ENCODE results near the gene WDR31. TPM values are rescaled to one million over a fixed set of nuclear protein-coding genes. Genes with fewer than 3 reads are reported as not detected.
A peak's percentile ranks its signal among the peaks of the same experiment; 100 is the strongest.

The WDR31 gene
- total and polyA plus RNA-seq, 2 of the 4 experiments (the other 2 are of a cell fraction), result 0.29 to 0.36 TPM

GRCh38 chr9:113376634-113377567 lies 36.8 kb upstream of the WDR31 start, which contains the start of gene HDHD3:
TSS of gene HDHD3 (minus strand) at chr9:113376986. CDS start at chr9:113374354, 2,632 bp downstream.
- 0 out of 2 replicates have a peak within 1 kb of the TSS, but pooled peaks have one; percentile 52 for H3K14ac ChIP-seq (replicated peaks; ENCODE audit: low read depth, low read length)
- 0% methylated on average over 8 of the region's 74 CpGs; no CpG with 5 or more reads in 1 of the 2 experiments for WGBS, 2 experiments (ENCODE audit: extremely low coverage in 2 of 2, insufficient read length in 1 of 2)
- dilution Hi-C loops (cut with HindIII; ENCODE audit: low sequenced_read_pairs, unreplicated experiment) (no loop called here), in situ Hi-C loops (cut with MboI; ENCODE audit: low sequenced_read_pairs) (no loop called here), intact Hi-C loops (cut with micrococcal nuclease) (no loop called here)
- no peak within 1 kb of the TSS for H2BK5ac ChIP-seq (ENCODE audit: low read depth, low read length, poor library complexity, severe bottlenecking)
- ATAC-seq (ENCODE audit: low read depth) (peak; percentile 99), DNase-seq (peak; percentile 58)
- peak within 1 kb of the TSS; percentile 75 for H3K4me3 ChIP-seq (ENCODE audit: insufficient read depth, low read depth, low read length)
- no peak within 1 kb of the TSS; the same call in 1 of the 2 replicates for H3K56ac ChIP-seq (ENCODE audit: extremely low read depth, insufficient read depth, low read length)
- H4K8ac ChIP-seq (ENCODE audit: low read depth in 2 of 2, low read length in 2 of 2), result peak within 1 kb of the TSS; percentile 73 to 83; a peak in 3 of 4 replicates
- H3K27ac ChIP-seq (ENCODE audit: insufficient read depth, low read length), result no peak within 1 kb of the TSS; the same call in 1 of the 2 replicates
- no peaks in the 10 kb centered on the region for H4K20me1 ChIP-seq (ENCODE audit: insufficient read depth, low read length)
- H3K9ac ChIP-seq (ENCODE audit: low read depth, low read length), result peak within 1 kb of the TSS; percentile 65
- peaks cover 2% of the 10 kb centered on the region; the same call in 1 of the 2 replicates for H3K4me1 ChIP-seq (ENCODE audit: control insufficient read depth, insufficient read depth, low read length)
- peaks cover 12% of the 10 kb centered on the region; the same call in 1 of the 2 replicates for H3K36me3 ChIP-seq (ENCODE audit: control insufficient read depth, insufficient read depth, low read length)
- ChIA-PET POLR2A (ENCODE audit: unreplicated experiment) (interaction anchor here (0.6 kb wide), 1 partner anchor 524 kb away, joined by 3 read pairs; no protein-coding TSS in a partner anchor), CTCF (interaction anchor here (0.7 kb wide), 1 partner anchor 278 kb away, joined by 5 read pairs; no protein-coding TSS in a partner anchor)
- H2BK20ac ChIP-seq (ENCODE audit: low read depth, low read length), result no peak within 1 kb of the TSS
- peak within 1 kb of the TSS; percentile 100 for H2AFZ ChIP-seq (replicated peaks; ENCODE audit: low read length, poor library complexity)
- H3K9me3 ChIP-seq (ENCODE audit: control insufficient read depth, insufficient read depth, low read length), result no peaks in the 10 kb centered on the region
- H2AK5ac ChIP-seq (ENCODE audit: low read depth, low read length), result no peak within 1 kb of the TSS
- peak within 1 kb of the TSS; percentile 59; the same call in 1 of the 2 replicates for H3K23ac ChIP-seq (ENCODE audit: low read depth, low read length)
- no peak within 1 kb of the TSS for H2BK120ac ChIP-seq (ENCODE audit: low read depth, low read length)
- H2AK9ac ChIP-seq (replicated peaks; ENCODE audit: low read depth, low read length, poor library complexity), result peak within 1 kb of the TSS; percentile 90
- H4K91ac ChIP-seq (ENCODE audit: insufficient read depth, low read depth, low read length), result peak within 1 kb of the TSS; percentile 51; the same call in 1 of the 2 replicates
- no TSS peak for BruUV-seq (replicated peaks)
- no peaks in the 10 kb centered on the region for H3K9me1 ChIP-seq (ENCODE audit: insufficient read depth, low read length)
- H2BK15ac ChIP-seq (ENCODE audit: low read depth, low read length), result no peak within 1 kb of the TSS
- H3K27me3 ChIP-seq (ENCODE audit: control insufficient read depth, insufficient read depth, low read length), result no peaks in the 10 kb centered on the region; the same call in 1 of the 2 replicates
- peak within 1 kb of the TSS; percentile 47 for H3K4ac ChIP-seq (ENCODE audit: low read depth, low read length)
- H3K18ac ChIP-seq (ENCODE audit: low read depth, low read length), result no peak within 1 kb of the TSS; the same call in 1 of the 2 replicates
- H3K4me2 ChIP-seq (ENCODE audit: low read depth, low read length), result peak within 1 kb of the TSS; percentile 92
- peaks cover 0 to 8% of the 10 kb centered on the region in 2 experiments; a peak in 1 of 4 replicates for H3K79me1 ChIP-seq (ENCODE audit: low read depth in 1 of 2, low read length in 2 of 2)
- H4K5ac ChIP-seq (ENCODE audit: low read depth, low read length), result peak within 1 kb of the TSS; percentile 57; the same call in 1 of the 2 replicates
- no peak for TF ChIP-seq CTCF (conservative IDR thresholded peaks at IDR 0.05; ENCODE audit: low read depth, low read length)
- no peak for TF ChIP-seq NFE2L2 (IDR thresholded peaks at IDR 0.05; ENCODE audit: low read depth, low read length)
- no peak for TF ChIP-seq POLR2A (IDR thresholded peaks at IDR 0.05; ENCODE audit: low read depth, low read length)
- TF ChIP-seq FOS (IDR thresholded peaks at IDR 0.05; ENCODE audit: low read depth, low read length), result no peak
- TF ChIP-seq, protein P1, sequence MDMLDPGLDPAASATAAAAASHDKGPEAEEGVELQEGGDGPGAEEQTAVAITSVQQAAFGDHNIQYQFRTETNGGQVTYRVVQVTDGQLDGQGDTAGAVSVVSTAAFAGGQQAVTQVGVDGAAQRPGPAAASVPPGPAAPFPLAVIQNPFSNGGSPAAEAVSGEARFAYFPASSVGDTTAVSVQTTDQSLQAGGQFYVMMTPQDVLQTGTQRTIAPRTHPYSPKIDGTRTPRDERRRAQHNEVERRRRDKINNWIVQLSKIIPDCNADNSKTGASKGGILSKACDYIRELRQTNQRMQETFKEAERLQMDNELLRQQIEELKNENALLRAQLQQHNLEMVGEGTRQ (IDR thresholded peaks at IDR 0.05; ENCODE audit: low read depth, low read length), result no peak
- TF ChIP-seq MAZ (IDR thresholded peaks at IDR 0.05; ENCODE audit: borderline replicate concordance, low read depth, low read length), result no peak; the same call in 1 of the 2 replicates
- TF ChIP-seq CHD1 (IDR thresholded peaks at IDR 0.05; ENCODE audit: low read depth, low read length), result no peak
- TF ChIP-seq BHLHE40 (IDR thresholded peaks at IDR 0.05; ENCODE audit: low read depth, low read length), result no peak
- TF ChIP-seq RAD21 (IDR thresholded peaks at IDR 0.05; ENCODE audit: low read length), result no peak
- TF ChIP-seq RFX5 (IDR thresholded peaks at IDR 0.05; ENCODE audit: low read depth, low read length), result no peak
- no peak for TF ChIP-seq SMC3 (IDR thresholded peaks at IDR 0.05; ENCODE audit: low read depth, low read length)
- TF ChIP-seq MAFK (IDR thresholded peaks at IDR 0.05; ENCODE audit: low read depth, low read length), result no peak
- TF ChIP-seq MXI1 (IDR thresholded peaks at IDR 0.05; ENCODE audit: borderline replicate concordance, low read depth, low read length), result no peak
- TF ChIP-seq CEBPB (IDR thresholded peaks at IDR 0.05; ENCODE audit: low read depth, low read length), result no peak

Measured in IMR-90 (cell line).